Pancreas (tissue), 10 donors: Measurements from ENCODE around the gene CWF19L1. TPM values are rescaled to one million over a fixed set of nuclear protein-coding genes. Genes with fewer than 3 reads are reported as not detected.

Experiments
- ATAC-seq, 4 donors: fragments of 200-7000 bp; cut with Tn5 transposase; one replicate each; pipeline versions ENCODE4 v1.8.0 to v1.9.1; 2020; ENCODE audit warnings: mild to moderate bottlenecking in 4 of 4, moderate library complexity in 4 of 4
- DNase-seq, 6 donors: peaks; one replicate each; pipeline ENCODE4 v3.0.0-alpha.2; 2020
- FAIRE-seq: peaks from 2 replicates; lab custom pipeline; 2012; peaks lifted over from hg19 to GRCh38; lab: Jason Lieb, UNC
- H3K27ac ChIP-seq, 4 donors: fragments of 200-600 bp; sonication (generic); 1 replicate in 3 of 4; 2 replicates in 1 of 4; pipeline versions ENCODE4 v1.5.0 to v1.8.0; 2020
- H3K27me3 ChIP-seq, 4 donors: fragments of 200-600 bp; one replicate each; pipeline ENCODE4 v1.8.0; 2021
- H3K36me3 ChIP-seq, 3 donors: fragments of 200-600 bp; sonication (generic) in 1 of 3; one replicate each; pipeline versions ENCODE4 v1.5.0 to v1.8.0; 2020 to 2021
- H3K4me1 ChIP-seq, 3 donors: fragments of 200-600 bp; one replicate each; pipeline ENCODE4 v1.8.0; 2021
- H3K4me3 ChIP-seq, 4 donors: fragments of 200-600 bp; sonication (generic) in 2 of 4; one replicate each; pipeline versions ENCODE4 v1.5.0 to v1.8.0; 2020 to 2021
- H3K9me3 ChIP-seq, 4 donors: fragments of 200-600 bp; one replicate each; pipeline ENCODE4 v1.8.0; 2021
- CTCF ChIP-seq, 4 donors: fragments of 200-600 bp; sonication (generic) in 3 of 4; IDR thresholded peaks; one replicate each; pipeline versions ENCODE4 v1.5.0 to v1.8.0; 2021; ENCODE audit warnings: antibody characterized with exemption in 4 of 4
- WGBS, 2 donors: extraction: QIAGEN DNeasy Blood & Tissue Kit; methylation state at CpG; one replicate each; pipeline ENCODE4 v1.1.7; 2013; 5-methylcytosine and 5-hydroxymethylcytosine counted together
- intact Hi-C, 3 donors: fragments of 100-400 bp; cut with DNase I; formaldehyde crosslinking; loops; one replicate each; pipeline versions ENCODE4 v1.11.1 to v1.14.2; 2022
- polyA plus RNA-seq, 2 donors: library from polyadenylated mRNA; stranded (reverse); fragments of 200-250 nt; gene quantifications; one replicate each; pipeline ENCODE4 v1.2.3, GENCODE V29; 2013
- total RNA-seq, 6 donors: library from RNA; stranded (reverse); fragmentation: NEBNext Ultra II Directional in 4 of 6; extraction: Animal tissue kit (Norgen Biotek cat#: 25700) in 4 of 6; gene quantifications; one replicate each; pipeline versions ENCODE4 v1.2.1 to v1.2.4, GENCODE V29; 2021 to 2023
- donor health status: healthy with polysubstance abuse.
- donor health status: DM: no; HTN: no; CAD: no; lungs with moderate emphysema.
- donor health status: DM: no; HTN: no; CAD: no.
- donor health status: control.
- donor health status: control.
- donor health status: Bipolar disorder and iron deficiency.
- donor health status: DM: yes; HTN: yes; CAD: no.
- donor health status: DM: no; HTN: no; CAD: no.
- donor health status: DM: no; HTN: no; CAD: no.
- donor health status: DM: yes; HTN: yes; CAD: no.

Gene CWF19L1
- 10 to 100 TPM in 3 of 6 donors, 1 to 10 TPM in 3; 8.0 to 11.9 (median 9.9) TPM for total RNA-seq
- 10 to 100 TPM; 12.0 to 12.8 TPM for polyA plus RNA-seq

- FAIRE-seq (no peak), ATAC-seq (peak; percentile 97 to 99 (median 98))
- 2 to 4% methylated on average over 48 to 49 of the region's 49 CpGs for WGBS, 2 donors
Observed at GRCh38 chr10:100267239-100268104, at the start of gene CWF19L1. Gene CWF19L1 (minus strand): TSS chr10:100267638. CDS start chr10:100267593, 45 bp downstream.

GRCh38 chr10:100315615-100316014, 48.2 kb upstream of the CWF19L1 start:
- ATAC-seq, result peak in 1 of 4 donors; percentile 45
- WGBS, 2 donors, result 69 to 87% methylated on average over 4 of the region's 4 CpGs
- FAIRE-seq, result no peak
- DNase-seq, result no peak
- no peaks in the 10 kb centered on the region for H3K9me3 ChIP-seq
- H3K4me3 ChIP-seq, result no peak overlapping the region
- TF ChIP-seq CTCF (IDR thresholded peaks at IDR 0.05), result no peak
- intact Hi-C loops, result no loop called here
- no peak overlapping the region for H3K27ac ChIP-seq
- no peaks in the 10 kb centered on the region for H3K36me3 ChIP-seq
- H3K4me1 ChIP-seq, result no peaks in the 10 kb centered on the region
- peaks cover 0 to 5% (median 1%) of the 10 kb centered on the region in 4 donors for H3K27me3 ChIP-seq

More at GRCh38 chr10:100267239-100268104, at the start of gene CWF19L1:
- Histone ChIP-seq H3K27ac (peak within 1 kb of the TSS; percentile 40 to 73 (median 60)), H3K4me3 (peak within 1 kb of the TSS; percentile 73 to 94 (median 81)), H3K27me3 (no peaks in the 10 kb centered on the region), H3K4me1 (peaks cover 4 to 10% (median 6%) of the 10 kb centered on the region in 3 donors), H3K9me3 (no peaks in the 10 kb centered on the region), H3K36me3 (no peaks in the 10 kb centered on the region)
- intact Hi-C loops, result no loop called here
- no peak for TF ChIP-seq CTCF (IDR thresholded peaks at IDR 0.05)
- DNase-seq, result peak; percentile 73 to 91 (median 88)

DNA sequence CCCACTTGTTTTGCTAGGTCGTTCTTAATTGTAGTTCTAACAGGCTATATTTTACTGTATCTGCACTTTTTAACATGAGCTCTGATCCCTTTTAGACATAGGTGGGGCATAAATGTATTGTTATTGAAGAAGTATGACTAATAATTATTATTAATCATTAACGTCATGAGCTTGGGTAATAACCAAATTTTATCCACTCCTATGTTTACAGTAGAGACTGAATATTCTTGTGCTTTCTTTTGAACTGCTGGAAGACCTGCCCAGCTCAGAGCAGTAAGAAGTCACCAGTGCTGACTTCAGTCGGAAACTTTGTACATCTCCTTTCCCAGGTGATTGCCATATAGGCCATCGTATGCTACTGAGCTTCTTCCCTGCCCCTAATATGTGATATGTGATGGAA, 43.9 kb upstream of the CWF19L1 start:
- H3K27ac ChIP-seq, result no peak overlapping the region
- H3K27me3 ChIP-seq, result peaks cover 0 to 7% (median 0%) of the 10 kb centered on the region in 4 donors
- FAIRE-seq (no peak), DNase-seq (no peak), ATAC-seq (peak in 1 of 4 donors; percentile 19)
- no peaks in the 10 kb centered on the region for H3K9me3 ChIP-seq
- WGBS, 2 donors, result 55 to 61% methylated on average over 4 of the region's 4 CpGs
- no peak overlapping the region for H3K4me3 ChIP-seq
- TF ChIP-seq CTCF (IDR thresholded peaks at IDR 0.05), result no peak
- H3K36me3 ChIP-seq, result no peaks in the 10 kb centered on the region
- intact Hi-C loops, result no loop called here
- no peaks in the 10 kb centered on the region for H3K4me1 ChIP-seq

DNA sequence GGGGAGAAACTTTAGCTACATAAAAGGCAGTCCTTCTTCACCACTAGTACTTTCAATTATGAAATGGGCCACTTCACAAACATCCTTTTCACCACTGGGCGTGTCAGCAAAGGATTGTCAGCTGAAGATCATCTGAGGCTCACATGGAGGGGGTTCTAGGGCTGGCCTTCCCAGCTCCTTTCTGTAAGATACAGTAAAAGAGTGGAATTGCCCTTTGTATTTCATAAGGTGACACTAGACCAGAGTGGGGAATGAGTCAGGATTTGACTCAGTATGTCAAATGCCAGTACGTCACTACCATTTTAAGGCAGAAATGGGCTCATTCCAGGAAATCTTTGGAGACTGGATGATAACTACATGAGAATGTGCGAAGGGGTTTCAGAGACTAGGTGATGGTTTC, 40.2 kb upstream of the CWF19L1 start:
- no peak for FAIRE-seq
- 73 to 82% methylated on average over 3 of the region's 3 CpGs for WGBS, 2 donors

More for the DNA sequence above, 40.2 kb upstream of the CWF19L1 start:
- no peak for TF ChIP-seq CTCF (IDR thresholded peaks at IDR 0.05)
- no peaks in the 10 kb centered on the region for H3K36me3 ChIP-seq
- no peak overlapping the region for H3K27ac ChIP-seq
- ATAC-seq, result no peak
- intact Hi-C loops, result no loop called here
- H3K4me1 ChIP-seq, result no peaks in the 10 kb centered on the region
- peaks cover 0 to 12% (median 5%) of the 10 kb centered on the region in 4 donors for H3K27me3 ChIP-seq
- DNase-seq, result no peak
- no peaks in the 10 kb centered on the region for H3K9me3 ChIP-seq
- H3K4me3 ChIP-seq, result no peak overlapping the region
